Type B pancreatic cell (in vitro differentiated cells): Measurements from ENCODE around the gene CHCHD6. TPM values are rescaled to one million over a fixed set of nuclear protein-coding genes. Genes with fewer than 3 reads are reported as not detected.
A peak's percentile ranks its signal among the peaks of the same experiment; 100 is the strongest.

Source experiments
- DNase-seq: peaks from one replicate; pipeline ENCODE4 v3.0.0; 2021; ENCODE audit warnings: mixed read lengths; ENCODE audit not compliant: unreplicated experiment; ENCODE audit errors: extremely low spot score
- H3K27ac Mint-ChIP-seq: 2 replicates; pipeline ENCODE4 v1.8.0; 2021; ENCODE audit warnings: mild to moderate bottlenecking, mixed read lengths
- H3K27me3 Mint-ChIP-seq: 2 replicates; pipeline ENCODE4 v1.8.0; 2021; ENCODE audit warnings: mixed read lengths
- H3K36me3 Mint-ChIP-seq: 2 replicates; pipeline ENCODE4 v1.8.0; 2021; ENCODE audit warnings: mixed read lengths
- H3K4me1 Mint-ChIP-seq: one replicate; pipeline ENCODE4 v1.8.0; 2021; ENCODE audit warnings: mixed read lengths; ENCODE audit not compliant: unreplicated experiment
- H3K4me3 Mint-ChIP-seq: 2 replicates; pipeline ENCODE4 v1.8.0; 2021; ENCODE audit warnings: mild to moderate bottlenecking, mixed read lengths
- H3K9me3 Mint-ChIP-seq: 2 replicates; pipeline ENCODE4 v1.8.0; 2021; ENCODE audit warnings: mixed read lengths
- CTCF ChIP-seq: fragments of 200-600 bp; sonication (generic); conservative IDR thresholded peaks from 2 replicates; pipeline ENCODE4 v1.5.0; 2021; ENCODE audit warnings: antibody characterized with exemption, mild to moderate bottlenecking
- total RNA-seq: library from RNA; stranded (reverse); gene quantifications from 2 replicates; pipeline ENCODE4 v1.2.1, GENCODE V29; 2021; ENCODE audit warnings: low replicate concordance

Gene CHCHD6
- total RNA-seq, 1 donor from 2014 or later = 17.5 TPM

GRCh38 chr3:126931806-126932187, 227.8 kb downstream of the CHCHD6 start:
- no peak overlapping the region for H3K4me3 Mint-ChIP-seq
- H3K4me1 Mint-ChIP-seq = peaks cover 28% of the 10 kb centered on the region
- peaks cover 41% of the 10 kb centered on the region for H3K27me3 Mint-ChIP-seq

GRCh38 chr3:126932188-126932931, 228.3 kb downstream of the CHCHD6 start:
- Mint-ChIP-seq H3K36me3 (no peaks in the 10 kb centered on the region), H3K9me3 (no peaks in the 10 kb centered on the region), H3K4me3 (no peak overlapping the region), H3K4me1 (peaks cover 25% of the 10 kb centered on the region), H3K27me3 (peaks cover 40% of the 10 kb centered on the region), H3K27ac (no peak overlapping the region)
- no peak for DNase-seq
- no peak for TF ChIP-seq CTCF

More at GRCh38 chr3:126931806-126932187, 227.8 kb downstream of the CHCHD6 start:
- no peak for TF ChIP-seq CTCF
- H3K27ac Mint-ChIP-seq = no peak overlapping the region
- H3K9me3 Mint-ChIP-seq = no peaks in the 10 kb centered on the region
- no peak for DNase-seq
- no peaks in the 10 kb centered on the region for H3K36me3 Mint-ChIP-seq

- Mint-ChIP-seq H3K27me3 (peaks cover 40% of the 10 kb centered on the region), H3K4me3 (peak overlapping the region; percentile 9), H3K9me3 (no peaks in the 10 kb centered on the region), H3K27ac (no peak overlapping the region), H3K36me3 (no peaks in the 10 kb centered on the region), H3K4me1 (peaks cover 20% of the 10 kb centered on the region)
- TF ChIP-seq CTCF = no peak
- DNase-seq = no peak
These were observed 230.0 kb downstream of the CHCHD6 start for GRCh38 chr3:126934031-126934531.

GRCh38 chr3:126934991-126935390, 231.0 kb downstream of the CHCHD6 start:
- TF ChIP-seq CTCF = no peak
- no peak for DNase-seq
- Mint-ChIP-seq H3K9me3 (no peaks in the 10 kb centered on the region), H3K4me3 (no peak overlapping the region), H3K27me3 (peaks cover 32% of the 10 kb centered on the region), H3K36me3 (no peaks in the 10 kb centered on the region), H3K4me1 (peaks cover 20% of the 10 kb centered on the region), H3K27ac (no peak overlapping the region)

GRCh38 chr3:126935756-126936509, 231.9 kb downstream of the CHCHD6 start:
- no peak for TF ChIP-seq CTCF
- H3K9me3 Mint-ChIP-seq = no peaks in the 10 kb centered on the region
- DNase-seq = no peak
- peaks cover 30% of the 10 kb centered on the region for H3K27me3 Mint-ChIP-seq
- H3K36me3 Mint-ChIP-seq = no peaks in the 10 kb centered on the region
- no peak overlapping the region for H3K4me3 Mint-ChIP-seq
- H3K27ac Mint-ChIP-seq = no peak overlapping the region
- H3K4me1 Mint-ChIP-seq = peaks cover 20% of the 10 kb centered on the region
